ENCODE results near the gene ZNF474. TPM values are rescaled to one million over a fixed set of nuclear protein-coding genes. Genes with fewer than 3 reads are reported as not detected.
A peak's percentile ranks its signal among the peaks of the same experiment; 100 is the strongest.

The ZNF474 gene
- total and polyA plus RNA-seq, 2 of the 4 experiments (the other 2 are of a cell fraction), result 0.24 to 0.54 TPM

GRCh38 chr5:122164831-122165558 is 35.6 kb downstream of the ZNF474 start:
- H3K9ac ChIP-seq (ENCODE audit: low read depth, low read length), result peak overlapping the region; percentile 26; the same call in 1 of the 2 replicates
- peak overlapping the region; percentile 90; the same call in 1 of the 2 replicates for H3K18ac ChIP-seq (ENCODE audit: low read depth, low read length)
- no peaks in the 10 kb centered on the region for H3K27me3 ChIP-seq (ENCODE audit: control insufficient read depth, insufficient read depth, low read length)
- H3K4me3 ChIP-seq (ENCODE audit: insufficient read depth, low read depth, low read length), result no peak overlapping the region
- peak overlapping the region; percentile 93 for H3K27ac ChIP-seq (ENCODE audit: insufficient read depth, low read length)
- peak overlapping the region; percentile 85 for H3K14ac ChIP-seq (replicated peaks; ENCODE audit: low read depth, low read length)
- BruUV-seq (replicated peaks), result no TSS peak
- peak overlapping the region; percentile 87 to 92 for H4K8ac ChIP-seq (ENCODE audit: low read depth in 2 of 2, low read length in 2 of 2)
- H2BK5ac ChIP-seq (ENCODE audit: low read depth, low read length, poor library complexity, severe bottlenecking), result peak overlapping the region; percentile 95
- H2AFZ ChIP-seq (replicated peaks; ENCODE audit: low read length, poor library complexity), result no peak overlapping the region
- no peak overlapping the region for H3K4me2 ChIP-seq (ENCODE audit: low read depth, low read length)
- H2BK20ac ChIP-seq (ENCODE audit: low read depth, low read length), result peak overlapping the region; percentile 100
- no peaks in the 10 kb centered on the region for H3K9me3 ChIP-seq (ENCODE audit: control insufficient read depth, insufficient read depth, low read length)
- H4K20me1 ChIP-seq (ENCODE audit: insufficient read depth, low read length), result no peaks in the 10 kb centered on the region
- dilution Hi-C loops (cut with HindIII; ENCODE audit: low sequenced_read_pairs, unreplicated experiment), result no loop called here
- H3K36me3 ChIP-seq (ENCODE audit: control insufficient read depth, insufficient read depth, low read length), result no peaks in the 10 kb centered on the region
- peak overlapping the region; percentile 98 for H2AK5ac ChIP-seq (ENCODE audit: low read depth, low read length)
- peaks cover 21% of the 10 kb centered on the region for H3K4me1 ChIP-seq (ENCODE audit: control insufficient read depth, insufficient read depth, low read length)
- peak overlapping the region; percentile 90 for H3K56ac ChIP-seq (ENCODE audit: extremely low read depth, insufficient read depth, low read length)
- no CpG with 5 or more reads among the region's 3 CpGs for WGBS, 2 experiments (ENCODE audit: extremely low coverage in 2 of 2, insufficient read length in 1 of 2)
- H4K5ac ChIP-seq (ENCODE audit: low read depth, low read length), result peak overlapping the region; percentile 76
- POLR2A ChIA-PET (ENCODE audit: unreplicated experiment), result interaction anchor here (0.5 kb wide), 1 partner anchor 17 kb away, joined by 3 read pairs; no protein-coding TSS in a partner anchor
- in situ Hi-C loops (cut with MboI; ENCODE audit: low sequenced_read_pairs), result no loop called here
- peak overlapping the region; percentile 84 for H3K23ac ChIP-seq (ENCODE audit: low read depth, low read length)
- H3K79me1 ChIP-seq (ENCODE audit: low read depth in 1 of 2, low read length in 2 of 2), result peaks cover 0 to 6% of the 10 kb centered on the region in 2 experiments; a peak in 2 of 4 replicates
- H3K4ac ChIP-seq (ENCODE audit: low read depth, low read length), result peak overlapping the region; percentile 99
- ATAC-seq (ENCODE audit: low read depth) (no peak), DNase-seq (no peak)
- CTCF ChIA-PET, result interaction anchor here (0.6 to 2.6 kb wide), 2 partner anchors 10 to 383 kb away, joined by 3 to 7 read pairs; no protein-coding TSS in a partner anchor
- H2BK15ac ChIP-seq (ENCODE audit: low read depth, low read length), result peak overlapping the region; percentile 95
- H3K9me1 ChIP-seq (ENCODE audit: insufficient read depth, low read length), result peaks cover 10% of the 10 kb centered on the region
- intact Hi-C loops (cut with micrococcal nuclease), result loop anchor here (2.0 kb wide), 1 partner anchor 16 kb away; no protein-coding TSS in a partner anchor
- H2AK9ac ChIP-seq (replicated peaks; ENCODE audit: low read depth, low read length, poor library complexity), result peak overlapping the region; percentile 20
- peak overlapping the region; percentile 98 for H4K91ac ChIP-seq (ENCODE audit: insufficient read depth, low read depth, low read length)
- H2BK120ac ChIP-seq (ENCODE audit: low read depth, low read length), result peak overlapping the region; percentile 98
- no peak for TF ChIP-seq MAFK (IDR thresholded peaks at IDR 0.05; ENCODE audit: low read depth, low read length)
- TF ChIP-seq MAZ (IDR thresholded peaks at IDR 0.05; ENCODE audit: borderline replicate concordance, low read depth, low read length), result no peak
- no peak for TF ChIP-seq POLR2A (IDR thresholded peaks at IDR 0.05; ENCODE audit: low read depth, low read length)
- TF ChIP-seq BHLHE40 (IDR thresholded peaks at IDR 0.05; ENCODE audit: low read depth, low read length), result no peak
- no peak for TF ChIP-seq SMC3 (IDR thresholded peaks at IDR 0.05; ENCODE audit: low read depth, low read length)
- no peak for TF ChIP-seq MXI1 (IDR thresholded peaks at IDR 0.05; ENCODE audit: borderline replicate concordance, low read depth, low read length)
- TF ChIP-seq, protein P1, sequence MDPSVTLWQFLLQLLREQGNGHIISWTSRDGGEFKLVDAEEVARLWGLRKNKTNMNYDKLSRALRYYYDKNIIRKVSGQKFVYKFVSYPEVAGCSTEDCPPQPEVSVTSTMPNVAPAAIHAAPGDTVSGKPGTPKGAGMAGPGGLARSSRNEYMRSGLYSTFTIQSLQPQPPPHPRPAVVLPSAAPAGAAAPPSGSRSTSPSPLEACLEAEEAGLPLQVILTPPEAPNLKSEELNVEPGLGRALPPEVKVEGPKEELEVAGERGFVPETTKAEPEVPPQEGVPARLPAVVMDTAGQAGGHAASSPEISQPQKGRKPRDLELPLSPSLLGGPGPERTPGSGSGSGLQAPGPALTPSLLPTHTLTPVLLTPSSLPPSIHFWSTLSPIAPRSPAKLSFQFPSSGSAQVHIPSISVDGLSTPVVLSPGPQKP (IDR thresholded peaks at IDR 0.05; ENCODE audit: borderline replicate concordance, low read depth, low read length), result no peak
- TF ChIP-seq RAD21 (IDR thresholded peaks at IDR 0.05; ENCODE audit: low read length), result no peak
- TF ChIP-seq FOS (IDR thresholded peaks at IDR 0.05; ENCODE audit: low read depth, low read length), result no peak
- TF ChIP-seq CHD1 (IDR thresholded peaks at IDR 0.05; ENCODE audit: low read depth, low read length), result no peak
- no peak for TF ChIP-seq RFX5 (IDR thresholded peaks at IDR 0.05; ENCODE audit: low read depth, low read length)
- TF ChIP-seq NFE2L2 (IDR thresholded peaks at IDR 0.05; ENCODE audit: low read depth, low read length), result no peak
- TF ChIP-seq USF2 (IDR thresholded peaks at IDR 0.05; ENCODE audit: low read depth, low read length), result no peak
- TF ChIP-seq RCOR1 (IDR thresholded peaks at IDR 0.05; ENCODE audit: insufficient replicate concordance, low read length), result no peak
- TF ChIP-seq CEBPB (IDR thresholded peaks at IDR 0.05; ENCODE audit: low read depth, low read length), result no peak
